SIG-M5 treated with dmso at 0.1 percent for 504 hours (cell line): Measurements from ENCODE around the gene PACRG.

Experiments
- DNase-seq: peaks from one replicate; lab custom pipeline; 2025; ENCODE audit not compliant: unreplicated experiment; lab: John Stamatoyannopoulos, UW

Gene PACRG

DNA sequence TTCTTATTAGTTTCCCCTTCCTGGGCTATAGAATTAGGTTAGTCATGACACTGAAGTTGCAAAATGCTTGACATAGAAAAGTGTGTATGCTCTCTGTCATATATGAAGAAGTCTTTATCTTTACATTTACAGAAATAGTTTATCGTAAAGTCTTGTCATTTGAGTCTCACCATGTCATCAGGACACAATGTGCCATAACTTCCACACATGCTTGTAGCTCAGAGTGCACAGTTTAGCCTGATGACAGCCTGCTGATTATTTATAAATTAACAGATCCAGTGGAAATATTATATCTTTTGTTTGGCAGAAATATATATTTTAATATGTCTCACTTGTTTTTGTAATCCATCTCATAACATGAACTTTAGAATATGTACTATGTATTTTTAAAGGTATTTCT, 399.8 kb downstream of the PACRG start:
- DNase-seq: no peak

- no peak for DNase-seq
Measured at GRCh38 chr6:163128324-163128723, 400.6 kb downstream of the PACRG start.

- no peak for DNase-seq
Measured at GRCh38 chr6:163132050-163132750, 404.4 kb downstream of the PACRG start.

DNA sequence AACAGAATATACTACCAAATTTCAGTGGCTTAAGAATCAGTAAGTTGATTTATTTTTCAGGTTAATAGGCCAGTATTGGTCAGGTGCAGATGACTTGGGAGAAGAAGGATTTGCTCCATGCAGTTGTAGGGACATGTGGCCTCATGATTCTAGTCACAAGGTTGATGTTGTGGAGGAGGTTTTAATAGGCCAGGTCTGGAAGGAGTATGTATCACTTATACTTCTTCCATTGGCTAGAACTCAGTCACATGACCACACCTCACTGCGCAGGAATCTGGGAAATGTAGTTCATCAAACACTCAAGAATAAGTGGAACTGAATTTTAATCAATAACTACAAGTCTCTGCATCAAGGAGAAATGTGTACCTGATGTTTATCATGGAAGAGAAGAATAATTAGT, 405.2 kb downstream of the PACRG start:
- no peak for DNase-seq

GRCh38 chr6:163133691-163134090, 405.9 kb downstream of the PACRG start:
- DNase-seq: no peak

DNA sequence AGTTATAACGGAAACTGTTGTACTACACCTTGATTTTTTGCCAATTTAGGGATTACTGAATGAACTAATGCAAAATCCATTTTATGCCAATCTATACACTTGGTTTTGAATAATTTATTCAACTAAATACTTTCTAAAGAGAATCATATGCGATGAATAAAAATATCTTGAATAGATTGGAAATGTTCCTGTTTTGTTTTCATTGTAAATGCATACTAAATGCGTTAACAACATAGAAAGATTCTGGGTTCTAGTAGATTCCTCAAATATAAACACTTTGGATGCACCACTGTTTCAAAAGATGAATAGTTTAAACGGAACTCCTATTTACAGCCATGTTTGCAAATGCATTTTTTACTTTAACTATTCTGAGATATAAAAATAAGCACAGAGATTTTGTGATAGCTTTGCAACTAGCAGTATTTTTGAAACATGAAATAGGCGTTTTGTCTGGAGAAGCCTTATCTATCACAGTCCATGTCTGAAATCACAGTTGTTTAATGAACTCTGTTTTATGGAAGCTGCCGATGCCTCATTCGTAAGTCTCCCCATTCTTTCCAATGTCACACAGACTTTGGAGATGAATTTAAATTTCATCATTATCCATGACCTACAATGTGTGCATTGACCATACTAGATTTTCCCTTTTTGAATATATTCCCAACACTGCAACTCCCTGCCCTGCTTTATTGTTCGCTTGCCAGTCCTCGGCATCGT, 409.1 kb downstream of the PACRG start:
- DNase-seq: no peak

- no peak for DNase-seq
Measured at GRCh38 chr6:163137398-163137881, 409.7 kb downstream of the PACRG start.

DNA sequence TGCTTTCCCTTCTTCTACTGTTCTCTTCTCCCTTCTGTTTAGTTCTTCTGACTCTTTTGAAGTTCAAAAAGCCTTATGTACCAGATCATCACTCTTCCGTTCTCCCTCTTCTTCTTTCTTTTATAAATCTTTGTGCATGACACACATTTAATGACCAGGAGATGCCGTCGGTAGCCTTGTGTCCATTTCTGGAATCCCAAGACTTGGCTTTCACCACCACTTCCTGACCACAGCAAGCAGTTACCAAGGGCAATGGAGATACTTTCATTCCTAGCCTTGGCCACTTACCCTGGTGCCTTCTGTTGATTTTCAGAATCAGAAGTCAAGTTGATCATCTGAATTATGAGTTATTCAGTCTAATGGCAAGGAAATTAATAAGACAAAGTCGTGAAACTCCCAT, 418.3 kb downstream of the PACRG start:
- no peak for DNase-seq

DNA sequence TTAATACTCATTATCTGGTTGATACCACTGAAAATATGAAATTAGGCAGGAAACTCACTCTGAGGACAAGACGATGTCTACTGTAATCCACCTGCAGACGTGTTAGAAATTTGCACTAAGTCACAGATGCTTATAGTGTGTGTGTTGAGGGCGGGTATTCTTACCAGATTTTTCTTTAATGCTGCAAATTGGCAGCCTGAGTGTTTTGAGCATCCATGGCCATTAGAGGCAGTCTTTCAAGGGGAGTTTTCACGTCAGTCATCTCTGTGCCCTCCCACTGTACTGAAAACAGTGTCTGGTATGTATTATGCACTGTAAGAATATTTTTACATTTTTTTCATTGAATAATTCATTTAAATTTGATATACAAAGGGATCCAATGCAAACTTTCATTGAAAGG, 420.2 kb downstream of the PACRG start:
- DNase-seq: no peak

- DNase-seq: no peak
Measured at GRCh38 chr6:163148451-163149278, 420.9 kb downstream of the PACRG start.

GRCh38 chr6:163149279-163149848, 421.6 kb downstream of the PACRG start:
- no peak for DNase-seq

GRCh38 chr6:163151212-163151611, 423.4 kb downstream of the PACRG start:
- no peak for DNase-seq

GRCh38 chr6:163152701-163153100, 424.9 kb downstream of the PACRG start:
- DNase-seq: no peak

DNA sequence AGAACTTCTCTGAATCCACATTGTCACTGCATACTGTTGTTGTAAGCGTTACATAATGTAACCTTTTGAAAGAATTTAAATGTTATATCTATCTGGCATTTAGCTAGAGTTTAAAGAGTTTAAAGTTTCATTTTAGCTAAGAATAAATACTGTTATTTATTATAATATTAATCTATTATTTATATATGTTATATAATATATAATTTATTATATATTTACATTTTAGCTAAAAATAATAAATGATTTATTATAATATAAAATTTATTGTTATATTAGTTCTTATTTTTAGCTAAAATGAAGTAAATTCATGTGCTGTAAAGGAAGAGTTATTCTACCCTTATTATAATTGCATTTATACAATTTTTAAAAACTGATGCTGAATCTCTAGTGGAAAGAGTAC, 431.3 kb downstream of the PACRG start:
- no peak for DNase-seq

GRCh38 chr6:163159689-163160088, 431.9 kb downstream of the PACRG start:
- no peak for DNase-seq

- DNase-seq: no peak
Measured at GRCh38 chr6:163162007-163162873, 434.5 kb downstream of the PACRG start.

DNA sequence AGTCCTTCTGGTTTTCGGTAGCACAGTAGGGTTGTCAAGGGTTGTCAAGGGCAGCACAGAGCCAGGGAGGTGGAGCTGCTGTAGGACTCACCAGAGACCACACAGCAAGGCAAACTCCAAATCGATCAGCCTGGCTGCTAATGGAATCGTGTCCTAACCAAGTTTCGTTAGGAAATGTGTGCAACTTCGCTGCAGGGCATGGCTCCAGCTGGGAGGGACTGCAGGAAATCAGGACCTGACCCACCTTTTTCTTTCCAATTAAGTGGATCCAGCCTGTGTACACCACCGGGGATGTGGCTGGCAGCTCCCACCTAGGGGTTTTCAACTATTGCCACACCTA, 435.1 kb downstream of the PACRG start:
- DNase-seq: no peak

GRCh38 chr6:163164175-163164900, 436.6 kb downstream of the PACRG start:
- no peak for DNase-seq

DNA sequence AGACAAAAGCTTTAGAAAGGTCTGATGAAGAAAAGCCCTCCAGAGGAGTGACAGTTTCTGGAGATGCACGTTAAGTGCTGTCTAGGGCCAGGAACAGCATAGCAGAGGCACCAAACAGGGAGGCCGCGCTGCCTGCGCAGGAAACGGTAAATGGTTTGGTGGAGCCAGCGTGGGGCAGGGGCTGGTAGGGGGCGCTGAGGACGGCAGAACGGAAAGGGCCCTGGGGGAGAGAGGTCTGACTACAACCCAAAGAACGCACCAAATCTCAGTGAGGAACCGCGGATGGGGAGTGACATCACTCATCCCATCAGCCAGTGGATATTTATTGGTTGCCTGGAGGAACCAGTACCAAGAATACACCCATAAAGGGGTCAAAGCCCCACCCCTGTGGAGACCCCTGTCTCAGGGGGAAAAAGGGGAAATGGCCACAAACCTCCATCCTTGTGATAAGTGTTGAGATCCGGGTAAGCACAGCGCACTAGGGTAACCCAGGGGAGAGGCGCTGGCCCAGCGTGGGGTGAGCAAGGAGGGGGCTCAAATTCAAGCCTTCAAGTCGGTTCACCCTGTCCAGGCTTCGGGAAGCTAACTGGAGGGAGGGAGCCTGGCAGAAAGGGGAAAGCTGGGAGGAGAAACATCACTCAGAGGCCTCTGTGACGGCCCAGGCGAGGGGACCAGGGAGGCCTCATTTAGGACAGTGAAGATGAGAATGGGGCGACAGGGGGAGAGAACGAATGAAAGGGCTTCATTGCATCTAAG, 437.6 kb downstream of the PACRG start:
- no peak for DNase-seq
